H1 (cell line): ENCODE data around the gene MCM9. TPM values are rescaled to one million over a fixed set of nuclear protein-coding genes. Genes with fewer than 3 reads are reported as not detected.

Experiments used
- GABPA ChIP-seq: IDR thresholded peaks from 2 replicates; pipeline ENCODE4 v1.6.1; 2011; ENCODE audit warnings: mild to moderate bottlenecking, low read length, moderate library complexity, borderline replicate concordance; ENCODE audit not compliant: insufficient read depth
- TAF7 ChIP-seq: optimal IDR thresholded peaks from 2 replicates; pipeline ENCODE3; 2011; ENCODE audit warnings: low read depth, mild to moderate bottlenecking, inconsistent platforms, low read length, moderate library complexity, borderline replicate concordance
- polyA plus RNA-seq, 7 experiments: library from polyadenylated mRNA; depleted of rRNA in 3 of 7; stranded (reverse) in 5 of 7; unstranded in 2 of 7; fragments of >200 nt in 5 of 7; fragments of 200-250 nt in 2 of 7; gene quantifications; 1 replicate in 5 of 7; 2 replicates in 1 of 7; 4 replicates in 1 of 7; pipeline versions ENCODE4 v1.2.1 to v1.2.3, GENCODE V29; 2011 to 2013; ENCODE audit warnings: missing spikeins in 2 of 7, mixed read lengths in 2 of 7
- total RNA-seq: library from RNA; stranded (reverse); fragmentation: NEBNext Ultra II Directional; extraction: Animal tissue kit (Norgen Biotek cat#: 25700); gene quantifications from 2 replicates; pipeline ENCODE4 v1.2.1, GENCODE V29; 2021

The MCM9 gene
- total and polyA plus RNA-seq, 2 of the 8 experiments (the other 6 are each of a cell fraction or from before 2014, with no cell fraction given): 3.7 to 11.4 TPM

DNA sequence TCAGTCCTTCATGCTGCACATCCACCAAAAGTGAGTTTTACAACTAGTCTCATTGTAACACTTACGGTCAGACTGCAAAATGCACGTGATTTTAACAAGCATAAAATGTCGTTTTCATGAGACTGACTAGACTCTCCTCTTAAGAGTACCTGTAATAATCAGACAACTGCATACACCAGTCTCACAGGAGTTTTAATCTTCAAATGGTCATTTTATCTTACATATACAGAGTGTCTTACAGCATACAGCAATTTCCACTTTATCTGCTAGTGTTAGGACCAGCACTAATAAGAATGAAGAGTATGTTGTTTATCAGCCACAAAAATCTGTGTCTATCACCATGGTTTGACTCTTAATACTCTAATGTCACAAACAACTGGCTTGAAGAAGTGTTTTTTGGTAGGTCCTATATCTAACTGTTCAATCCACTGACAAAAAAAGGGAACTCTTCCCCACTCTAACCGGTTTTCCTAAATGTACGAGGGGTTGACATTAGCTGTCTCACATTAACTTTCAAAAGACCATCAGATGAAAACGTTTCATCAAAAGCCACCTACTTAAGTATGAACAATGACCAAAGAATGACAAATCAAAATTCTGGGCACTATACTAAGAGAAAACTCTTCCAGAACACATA lies 42.5 kb downstream of the MCM9 start (continued):
- TF ChIP-seq TAF7: no peak
- TF ChIP-seq GABPA: no peak
